NT2/D1 (cell line): ENCODE results near the gene SLC8B1.

Source experiments
- DNase-seq: peaks from one replicate; pipeline ENCODE4 v3.0.0-alpha.2; 2011; ENCODE audit warnings: low read depth, low spot score
- H3K27me3 ChIP-seq: 2 replicates; pipeline ENCODE4 v1.6.0; 2011; ENCODE audit warnings: mild to moderate bottlenecking; ENCODE audit not compliant: insufficient read length, insufficient read depth
- H3K36me3 ChIP-seq: 2 replicates; pipeline ENCODE4 v1.6.1; 2011; ENCODE audit warnings: mild to moderate bottlenecking, low read length, mixed read lengths; ENCODE audit not compliant: insufficient read depth, insufficient read length
- H3K4me1 ChIP-seq: 2 replicates; pipeline ENCODE4 v1.5.1; 2011; ENCODE audit not compliant: insufficient read depth, insufficient read length
- H3K4me3 ChIP-seq: 2 replicates; pipeline ENCODE4 v1.5.1; 2011; ENCODE audit warnings: low read depth; ENCODE audit not compliant: insufficient read length
- H3K9ac ChIP-seq: 2 replicates; pipeline ENCODE4 v1.6.0; 2011; ENCODE audit warnings: low read depth; ENCODE audit not compliant: insufficient read length
- H3K9me3 ChIP-seq: 2 replicates; pipeline ENCODE4 v1.5.1; 2011; ENCODE audit warnings: mild to moderate bottlenecking, low read length; ENCODE audit not compliant: insufficient read depth
- SUZ12 ChIP-seq: IDR thresholded peaks from 2 replicates; pipeline ENCODE4 v1.6.1; 2011; ENCODE audit not compliant: insufficient read length, insufficient read depth; ENCODE audit errors: extremely low read depth
- YY1 ChIP-seq: IDR thresholded peaks from 2 replicates; pipeline ENCODE4 v1.6.1; 2011; ENCODE audit not compliant: insufficient read length, insufficient read depth
- ZNF274 ChIP-seq: IDR thresholded peaks from 2 replicates; pipeline ENCODE4 v1.6.1; 2011; ENCODE audit warnings: mild to moderate bottlenecking, low read depth, low read length

Gene SLC8B1

GRCh38 chr12:113351089-113351488 is 16.2 kb upstream of the SLC8B1 start:
- Histone ChIP-seq H3K27me3 (no peaks in the 10 kb centered on the region), H3K9me3 (no peaks in the 10 kb centered on the region), H3K9ac (no peak overlapping the region), H3K4me1 (peaks cover 6% of the 10 kb centered on the region), H3K36me3 (no peaks in the 10 kb centered on the region), H3K4me3 (no peak overlapping the region)
- TF ChIP-seq ZNF274 (no peak), SUZ12 (no peak), YY1 (no peak)
- DNase-seq: no peak

GRCh38 chr12:113348849-113349536 is 14.1 kb upstream of the SLC8B1 start:
- H3K27me3 ChIP-seq: no peaks in the 10 kb centered on the region
- no peaks in the 10 kb centered on the region for H3K9me3 ChIP-seq
- H3K36me3 ChIP-seq: no peaks in the 10 kb centered on the region
- H3K4me3 ChIP-seq: no peak overlapping the region
- no peak for TF ChIP-seq YY1
- no peak for TF ChIP-seq SUZ12
- no peak for TF ChIP-seq ZNF274
- H3K9ac ChIP-seq: peak overlapping the region; percentile 28
- peaks cover 6% of the 10 kb centered on the region for H3K4me1 ChIP-seq
- no peak for DNase-seq

GRCh38 chr12:113347892-113348291 is 13.0 kb upstream of the SLC8B1 start:
- Histone ChIP-seq H3K9me3 (no peaks in the 10 kb centered on the region), H3K4me3 (no peak overlapping the region), H3K36me3 (no peaks in the 10 kb centered on the region), H3K4me1 (peaks cover 6% of the 10 kb centered on the region), H3K27me3 (no peaks in the 10 kb centered on the region), H3K9ac (no peak overlapping the region)
- no peak for DNase-seq
- no peak for TF ChIP-seq ZNF274
- TF ChIP-seq YY1: no peak
- no peak for TF ChIP-seq SUZ12

GRCh38 chr12:113347107-113347506 is 12.2 kb upstream of the SLC8B1 start:
- no peak overlapping the region for H3K4me3 ChIP-seq

GRCh38 chr12:113346353-113346752 is 11.4 kb upstream of the SLC8B1 start:
- Histone ChIP-seq H3K36me3 (no peaks in the 10 kb centered on the region), H3K9ac (no peak overlapping the region), H3K4me3 (no peak overlapping the region), H3K27me3 (no peaks in the 10 kb centered on the region), H3K9me3 (no peaks in the 10 kb centered on the region), H3K4me1 (peaks cover 6% of the 10 kb centered on the region)
- DNase-seq: no peak
- TF ChIP-seq YY1 (no peak), ZNF274 (no peak), SUZ12 (no peak)

More at GRCh38 chr12:113347107-113347506, 12.2 kb upstream of the SLC8B1 start:
- TF ChIP-seq YY1 (no peak), ZNF274 (no peak), SUZ12 (no peak)
- no peaks in the 10 kb centered on the region for H3K9me3 ChIP-seq
- H3K4me1 ChIP-seq: peaks cover 6% of the 10 kb centered on the region
- H3K36me3 ChIP-seq: no peaks in the 10 kb centered on the region
- no peaks in the 10 kb centered on the region for H3K27me3 ChIP-seq
- no peak for DNase-seq
- no peak overlapping the region for H3K9ac ChIP-seq

GRCh38 chr12:113345318-113345717 is 10.4 kb upstream of the SLC8B1 start:
- Histone ChIP-seq H3K9ac (no peak overlapping the region), H3K36me3 (no peaks in the 10 kb centered on the region), H3K9me3 (no peaks in the 10 kb centered on the region), H3K4me1 (peaks cover 6% of the 10 kb centered on the region), H3K4me3 (no peak overlapping the region), H3K27me3 (no peaks in the 10 kb centered on the region)
- no peak for TF ChIP-seq SUZ12
- no peak for TF ChIP-seq YY1
- DNase-seq: no peak

- H3K27me3 ChIP-seq: no peaks in the 10 kb centered on the region
- no peak overlapping the region for H3K4me3 ChIP-seq
- H3K4me1 ChIP-seq: peaks cover 3% of the 10 kb centered on the region
- no peak for TF ChIP-seq ZNF274
- TF ChIP-seq SUZ12: no peak
- TF ChIP-seq YY1: no peak
- no peaks in the 10 kb centered on the region for H3K9me3 ChIP-seq
- DNase-seq: no peak
- H3K9ac ChIP-seq: no peak overlapping the region
- H3K36me3 ChIP-seq: no peaks in the 10 kb centered on the region
Observed at GRCh38 chr12:113341535-113341934, 6.6 kb upstream of the SLC8B1 start.
